HG03460 (cell line): ENCODE data around the gene CCS.
"Not testable (repeated sequence)": the region's sequence is repeated elsewhere in the genome, so short reads cannot be mapped to it uniquely, and the experiment has no call there.

Experiments
- ATAC-seq: cut with Tn5 transposase; IDR thresholded peaks from one replicate; pipeline ENCODE4 v1.9.1; 2021; ENCODE audit not compliant: unreplicated experiment

Gene CCS

GRCh38 chr11:66561178-66561974 is 31.6 kb upstream of the CCS start:
- no peak for ATAC-seq

GRCh38 chr11:66561975-66562248 is 31.1 kb upstream of the CCS start:
- no peak for ATAC-seq

- ATAC-seq: no peak
Measured at GRCh38 chr11:66562275-66562674, 30.7 kb upstream of the CCS start.

GRCh38 chr11:66562907-66563583 is 29.9 kb upstream of the CCS start:
- no peak for ATAC-seq

- ATAC-seq: no peak
Measured at GRCh38 chr11:66563832-66564231, 29.2 kb upstream of the CCS start.

GRCh38 chr11:66564538-66564937 is 28.4 kb upstream of the CCS start:
- ATAC-seq: no peak

GRCh38 chr11:66564984-66565383 is 28.0 kb upstream of the CCS start:
- no peak for ATAC-seq

GRCh38 chr11:66566221-66566620 is 26.8 kb upstream of the CCS start:
- ATAC-seq: no peak

GRCh38 chr11:66567787-66568123 is 25.2 kb upstream of the CCS start:
- no peak for ATAC-seq

GRCh38 chr11:66568124-66568916 is 24.7 kb upstream of the CCS start, which contains the start of gene CTSF:
Gene CTSF, minus strand, starts transcription at chr11:66568606. Its CDS starts 120 bp downstream, at chr11:66568486.
- no peak for ATAC-seq

GRCh38 chr11:66569076-66569475 is 23.9 kb upstream of the CCS start:
- ATAC-seq: no peak

- ATAC-seq: no peak
Measured at GRCh38 chr11:66570079-66570849, 22.7 kb upstream of the CCS start.

GRCh38 chr11:66570850-66571180 is 22.2 kb upstream of the CCS start:
- ATAC-seq: no peak

GRCh38 chr11:66579017-66579606 is 13.9 kb upstream of the CCS start:
- ATAC-seq: no peak

- no peak for ATAC-seq
Measured at GRCh38 chr11:66580803-66581202, 12.2 kb upstream of the CCS start.

- no peak for ATAC-seq
Measured at GRCh38 chr11:66581261-66581660, 11.7 kb upstream of the CCS start.

- not testable (repeated sequence) for ATAC-seq
Measured at GRCh38 chr11:66582565-66583147, 10.3 kb upstream of the CCS start.

GRCh38 chr11:66585447-66585846 is 7.5 kb upstream of the CCS start:
- ATAC-seq: not testable (repeated sequence)

- ATAC-seq: no peak
Measured at GRCh38 chr11:66586136-66586535, 6.8 kb upstream of the CCS start.

- ATAC-seq: not testable (repeated sequence)
Measured at GRCh38 chr11:66589315-66589714, 3.7 kb upstream of the CCS start.
